ENCODE results near the gene SNAPIN.
"Not testable (repeated sequence)": the region's sequence is repeated elsewhere in the genome, so short reads cannot be mapped to it uniquely, and the experiment has no call there.

The SNAPIN gene

DNA sequence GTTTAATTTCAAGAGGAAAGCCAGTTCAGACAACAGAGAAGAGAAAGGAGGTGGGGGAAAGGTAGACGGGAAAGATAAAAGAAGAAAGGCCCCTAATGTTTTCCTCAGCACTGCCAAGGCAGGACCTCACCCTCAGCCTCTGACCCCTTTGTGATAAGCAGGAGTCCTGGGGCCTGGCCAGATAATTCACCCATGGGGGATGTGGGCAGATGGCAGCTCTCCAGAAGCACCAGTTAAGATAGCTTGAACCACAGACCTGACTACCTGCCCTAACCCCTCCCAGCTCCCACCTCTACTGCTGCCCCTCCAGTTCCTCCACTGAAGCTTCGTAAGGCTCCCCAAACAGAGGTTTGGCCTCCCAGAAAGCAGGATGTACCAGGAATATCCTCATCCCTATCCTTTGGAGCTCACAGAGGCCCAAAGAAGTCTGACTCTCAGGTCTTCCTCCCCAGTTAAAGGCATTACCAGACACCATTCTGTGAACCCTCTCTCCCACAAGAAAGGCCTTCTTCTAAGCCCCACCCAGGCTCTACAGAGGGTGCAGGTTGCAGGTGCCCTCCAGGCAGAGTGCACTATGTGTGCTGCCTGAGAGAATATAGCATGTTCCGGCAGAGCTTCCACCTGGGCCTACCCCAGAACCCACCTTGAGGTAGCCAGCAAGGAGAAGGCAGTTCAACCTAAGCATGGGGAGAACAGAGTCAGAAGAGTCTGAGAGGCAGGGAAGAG, 9.2 kb upstream of the SNAPIN start:
- no peak for FAIRE-seq

DNA sequence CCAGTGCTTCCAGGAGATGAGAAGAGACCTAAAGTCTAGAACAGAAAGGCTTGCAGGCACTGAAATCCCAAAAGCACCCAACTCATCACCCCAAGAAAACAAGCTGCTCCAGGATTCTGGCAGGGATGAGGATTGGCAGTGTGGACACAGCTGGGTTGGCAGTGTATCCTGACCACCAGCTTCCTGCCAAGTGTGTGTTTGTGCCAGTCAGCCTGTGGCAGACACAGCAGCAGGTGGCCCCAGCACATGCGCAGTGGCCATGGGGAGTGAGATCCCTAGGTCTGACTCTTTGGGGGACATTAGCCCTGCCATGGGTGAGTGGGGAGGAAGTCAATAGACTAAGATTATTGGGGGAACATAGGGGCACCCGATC, 8.7 kb upstream of the SNAPIN start:
- FAIRE-seq = no peak

DNA sequence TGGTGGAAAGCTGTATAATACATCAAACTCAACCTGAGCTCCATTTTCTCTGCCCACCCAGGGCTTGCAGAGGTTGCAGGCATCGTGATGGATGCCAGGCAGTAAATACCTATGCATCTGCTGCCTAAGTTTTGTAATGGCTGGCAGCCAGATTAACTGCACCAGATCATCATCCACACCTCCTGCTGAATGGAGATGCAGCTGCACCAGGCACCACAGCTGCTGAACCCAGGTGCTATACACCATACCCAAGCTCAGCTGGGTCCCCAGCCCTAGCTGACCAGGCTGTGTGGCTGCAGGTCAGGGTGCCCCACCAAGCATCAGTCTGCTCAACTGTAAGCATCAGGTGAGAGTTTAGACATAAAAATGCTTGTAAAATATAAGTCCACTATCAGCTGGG, 6.7 kb upstream of the SNAPIN start:
- FAIRE-seq = no peak

DNA sequence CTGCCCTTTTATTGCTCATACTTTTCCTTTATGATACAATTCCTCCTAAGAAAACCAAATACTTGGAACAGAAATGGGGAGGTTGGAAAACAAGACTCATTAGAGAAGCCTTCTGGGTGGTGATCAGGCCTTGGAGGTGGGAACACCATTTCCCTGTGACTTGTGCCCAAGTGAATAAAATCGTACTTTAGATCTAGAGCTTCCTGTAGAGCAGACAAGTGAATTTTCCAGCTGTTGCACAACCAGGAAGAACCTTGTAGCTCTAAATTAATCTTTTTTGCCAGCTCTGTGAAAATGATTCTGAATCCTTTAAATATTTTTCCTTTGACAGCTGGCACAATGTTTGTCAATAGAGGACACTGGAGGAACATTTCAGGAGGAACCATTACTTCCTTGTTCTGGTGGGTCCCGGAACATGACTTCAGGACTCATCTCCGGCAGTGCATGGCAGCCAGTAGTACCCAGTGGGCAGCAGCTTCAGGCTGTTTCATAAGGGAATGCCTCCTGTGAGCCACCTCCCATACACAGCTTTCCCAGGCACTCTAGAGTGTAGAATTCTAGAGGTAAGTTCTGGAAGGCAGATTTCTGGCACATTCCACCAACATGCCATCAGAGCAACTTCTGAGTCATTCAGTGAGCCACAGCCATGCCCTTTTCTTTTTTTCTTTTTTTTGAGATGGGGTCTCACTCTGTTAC, 5.5 kb upstream of the SNAPIN start:
- no peak for FAIRE-seq

DNA sequence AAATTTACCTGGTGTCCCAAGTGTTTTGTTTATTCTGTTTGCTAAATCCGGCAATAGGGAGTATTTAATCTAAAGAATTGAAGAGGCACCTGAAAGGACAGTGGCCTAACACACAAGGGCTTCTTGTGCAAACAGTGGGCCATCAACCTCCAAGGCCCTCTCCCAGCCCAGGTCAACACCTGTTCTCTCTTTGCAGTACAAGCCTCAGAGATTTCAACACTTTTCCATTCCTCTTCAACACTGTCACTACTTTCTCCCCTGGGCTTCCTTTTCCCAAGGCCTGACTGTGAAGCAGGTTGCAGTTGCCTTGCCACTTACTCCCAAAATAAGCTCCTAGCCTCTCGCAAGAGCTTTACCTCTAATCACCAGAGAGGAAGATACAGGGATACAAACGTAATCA, 3.2 kb upstream of the SNAPIN start:
- no peak for FAIRE-seq

DNA sequence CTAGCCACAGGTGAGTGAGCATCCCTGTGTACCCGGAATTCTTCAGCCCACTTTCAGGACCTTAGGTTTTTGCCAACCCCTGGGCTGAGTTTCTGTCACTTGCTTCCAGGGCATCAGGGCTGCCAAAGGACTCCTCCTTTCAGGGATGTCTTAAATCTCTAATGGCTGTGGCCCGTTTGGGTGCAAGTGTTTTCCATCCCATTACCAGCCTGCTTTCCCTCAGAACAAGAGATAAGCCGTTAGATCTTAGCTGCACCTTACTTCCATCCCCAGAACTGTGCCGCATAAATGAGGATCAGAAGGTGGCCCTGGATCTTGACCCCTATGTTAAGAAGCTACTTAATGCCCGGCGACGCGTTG, 652 bp downstream of the SNAPIN start:
- no peak for FAIRE-seq

DNA sequence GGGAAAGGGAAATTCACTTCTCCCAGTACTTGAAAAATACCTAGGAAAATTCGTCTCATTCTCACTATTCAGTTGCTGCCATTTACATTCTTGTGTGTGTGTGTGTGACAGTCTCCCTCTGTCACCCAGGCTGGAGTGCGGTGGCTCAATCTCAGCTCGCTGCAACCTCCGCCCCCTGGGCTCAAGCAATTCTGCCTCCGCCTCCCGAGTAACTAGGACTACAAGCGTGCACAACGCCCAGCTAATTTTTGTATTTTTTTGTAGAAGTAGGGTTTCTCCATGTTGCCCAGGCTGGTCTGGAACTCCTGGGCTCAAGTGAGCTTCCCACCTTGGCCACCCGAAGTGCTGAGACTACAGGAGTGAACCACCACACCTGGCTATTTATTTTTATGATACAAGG, 1.2 kb downstream of the SNAPIN start:
- FAIRE-seq = no peak

DNA sequence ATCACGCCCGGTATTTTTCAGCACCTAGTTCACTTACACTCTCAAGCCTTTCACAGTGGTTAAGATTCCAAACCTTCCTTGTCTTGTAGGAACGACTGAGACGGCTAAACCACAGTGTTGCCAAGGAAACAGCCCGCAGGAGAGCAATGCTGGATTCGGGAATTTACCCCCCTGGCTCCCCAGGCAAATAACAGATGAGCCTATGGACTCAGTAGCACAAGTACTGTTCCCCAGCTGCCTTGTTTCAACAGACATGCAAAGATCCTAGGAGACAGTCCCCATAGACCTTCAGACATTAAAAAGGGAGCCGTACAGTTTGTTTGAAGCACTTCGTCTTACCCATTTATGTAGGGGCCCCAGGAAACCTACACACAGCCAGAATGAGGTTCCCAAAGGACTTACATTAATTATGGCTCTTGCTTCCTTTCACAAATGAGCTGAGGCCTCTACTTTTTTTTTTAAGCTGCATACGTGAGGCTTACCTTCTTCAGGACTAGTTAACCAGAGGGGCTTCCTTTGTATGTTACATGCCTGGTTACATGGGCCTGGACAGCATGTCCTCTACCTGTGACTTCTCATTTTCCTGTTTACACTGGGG, 2.7 kb downstream of the SNAPIN start:
- FAIRE-seq = no peak

DNA sequence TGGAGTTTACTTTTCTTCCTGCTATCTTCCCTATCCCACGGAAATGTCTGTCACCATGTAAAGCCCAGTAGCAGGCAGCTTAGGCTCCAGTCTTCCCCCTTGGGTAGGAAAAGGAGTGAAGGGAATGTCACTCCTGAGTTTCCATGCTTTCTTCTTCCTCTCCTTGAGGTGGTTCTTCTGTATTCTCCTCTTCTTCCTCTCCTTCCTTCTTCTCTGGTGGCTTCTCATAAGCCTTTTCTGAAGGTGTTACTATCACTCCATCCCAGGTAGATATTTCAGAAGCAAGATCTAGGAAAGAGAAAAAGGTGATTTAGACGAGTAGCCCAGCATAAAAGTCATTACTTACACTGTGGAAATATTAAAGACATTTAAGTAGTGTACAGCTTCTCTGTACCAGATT, 3.8 kb downstream of the SNAPIN start:
- FAIRE-seq = no peak

DNA sequence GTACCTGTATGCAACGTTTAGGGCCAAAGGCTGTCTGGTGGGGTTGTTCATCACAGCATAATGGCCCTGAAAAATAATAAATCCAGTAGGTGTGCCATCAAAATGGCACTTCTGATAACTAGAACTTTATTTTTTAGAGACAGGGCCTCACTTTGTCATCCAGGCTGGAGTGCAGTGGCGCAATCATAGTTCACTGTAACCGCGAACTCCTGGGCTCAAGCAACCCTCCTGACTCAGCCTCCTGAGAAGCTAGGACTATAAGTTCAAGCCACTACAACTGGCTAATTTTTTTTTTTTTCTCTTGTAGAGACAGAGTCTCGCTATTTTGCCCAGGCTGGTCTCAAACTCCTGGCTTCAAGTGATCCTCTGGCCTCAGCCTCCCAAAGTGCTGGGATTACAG, 4.7 kb downstream of the SNAPIN start:
- FAIRE-seq = no peak

DNA sequence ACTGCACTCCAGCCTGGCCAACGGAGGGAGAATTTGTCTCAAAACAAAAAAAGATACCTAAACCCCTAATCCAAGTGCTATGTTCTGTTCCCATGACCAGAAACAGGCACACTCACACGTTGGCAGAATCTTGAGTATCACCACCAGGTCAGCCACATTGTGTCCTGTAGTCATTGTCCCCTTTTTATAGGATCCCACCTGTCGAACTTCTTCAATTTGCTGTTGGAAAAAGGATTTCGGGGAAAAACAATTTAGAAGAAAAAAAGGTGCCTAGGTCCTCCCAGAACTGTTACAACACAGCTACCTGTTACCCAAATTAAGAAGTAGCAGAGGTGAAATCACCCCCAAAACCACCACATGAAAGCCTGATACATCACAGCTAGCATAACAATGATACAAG, 8.9 kb downstream of the SNAPIN start:
- FAIRE-seq = no peak

DNA sequence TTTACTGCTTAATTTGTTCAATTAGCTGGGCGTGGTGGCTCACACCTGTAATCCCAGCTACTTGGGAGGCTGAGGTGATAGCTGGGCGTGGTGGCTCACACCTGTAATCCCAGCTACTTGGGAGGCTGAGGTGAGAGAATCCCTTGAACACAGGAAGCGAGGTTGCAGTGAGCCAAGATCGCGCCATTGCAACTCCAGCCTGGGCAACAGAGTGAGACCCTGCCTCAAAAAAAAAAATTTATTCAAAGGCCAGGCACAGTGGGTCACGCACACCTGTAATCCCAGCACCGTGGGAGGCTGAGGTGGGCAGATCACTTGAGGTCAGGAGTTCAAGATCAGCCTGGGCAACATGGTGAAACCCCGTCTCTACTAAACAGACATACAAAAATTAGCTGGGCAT, 10.2 kb downstream of the SNAPIN start:
- not testable (repeated sequence) for FAIRE-seq

DNA sequence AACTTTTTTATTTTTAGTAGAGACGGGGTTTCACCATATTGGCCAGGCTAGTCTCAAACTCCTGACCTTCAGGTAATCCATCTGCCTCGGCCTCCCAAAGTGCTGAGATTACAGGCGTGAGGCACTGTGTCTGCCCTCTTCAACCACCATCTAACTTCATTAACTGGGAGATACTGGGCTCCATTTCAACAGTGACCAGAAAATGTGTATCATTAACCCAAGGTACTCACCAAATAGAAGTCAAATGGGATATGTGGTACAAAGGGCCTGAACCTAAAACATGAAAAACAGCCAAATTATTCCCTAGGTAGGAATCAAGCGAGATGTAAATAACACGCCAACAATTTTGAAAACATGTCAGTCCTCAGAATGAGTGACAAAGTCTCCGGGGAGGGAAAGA, 11.1 kb downstream of the SNAPIN start:
- FAIRE-seq = no peak

DNA sequence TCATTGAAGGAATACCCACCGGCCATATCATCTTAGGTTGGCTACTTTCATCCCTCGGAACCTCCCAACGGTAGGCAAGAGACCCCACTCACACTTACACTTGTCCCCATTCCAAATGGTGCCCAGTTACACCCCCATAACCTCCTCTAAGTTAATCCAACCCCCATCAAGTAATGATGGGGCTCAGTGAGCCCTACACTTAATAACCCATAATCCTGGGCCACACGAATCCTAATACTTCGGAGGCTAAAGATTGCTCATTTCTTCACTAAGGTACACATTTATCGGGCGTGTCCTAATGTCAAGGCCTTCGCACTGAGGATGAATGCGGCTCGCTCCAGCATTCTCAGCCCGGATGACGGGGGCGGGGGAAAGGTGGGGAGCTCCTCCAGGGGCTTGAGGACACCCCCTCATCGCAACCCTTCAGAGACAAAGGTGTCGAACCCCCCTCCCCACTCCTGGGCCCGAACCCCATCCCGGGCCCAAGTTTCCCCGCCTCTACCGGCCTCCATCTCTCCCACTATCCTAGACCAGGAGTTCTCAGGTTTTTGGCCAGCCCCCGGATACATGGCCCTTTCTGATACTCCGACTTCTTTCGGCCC, 11.9 kb downstream of the SNAPIN start:
- FAIRE-seq = no peak

DNA sequence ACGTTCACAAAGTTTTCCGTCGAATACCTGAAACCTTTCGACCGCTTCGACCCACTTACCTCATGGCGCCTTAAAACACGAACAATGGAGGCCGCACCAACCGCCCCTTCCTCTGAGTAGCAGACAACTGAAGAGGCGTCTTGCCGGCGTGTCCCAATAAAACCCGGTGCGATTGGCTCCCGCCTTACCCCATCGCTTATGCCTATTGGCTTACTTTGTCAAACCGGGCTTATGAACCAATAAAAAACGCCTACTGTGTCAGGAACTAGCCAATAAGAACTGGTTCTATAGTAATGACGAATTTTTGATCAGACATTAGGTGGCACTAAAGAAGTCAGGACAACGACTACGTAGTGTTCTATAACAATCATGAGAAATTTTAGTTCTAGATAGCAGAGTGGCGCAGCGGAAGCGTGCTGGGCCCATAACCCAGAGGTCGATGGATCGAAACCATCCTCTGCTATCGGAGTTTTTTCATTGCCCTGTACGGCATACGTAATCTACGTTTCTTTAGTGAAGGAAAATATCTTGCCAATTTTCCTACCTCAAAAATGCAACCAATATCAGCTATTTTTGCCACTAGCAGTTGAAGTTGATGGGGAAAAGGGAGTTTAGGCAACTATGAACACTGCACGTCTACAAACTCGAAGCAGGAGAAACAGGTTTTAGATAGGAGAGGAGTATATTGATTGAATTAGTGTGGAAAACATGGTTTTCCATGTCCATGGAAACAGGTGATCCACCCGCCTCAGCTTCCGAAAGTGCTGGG, 12.5 kb downstream of the SNAPIN start, which contains the start of gene ILF2:
ILF2 (minus strand) TSS at position 135 of the 769 bp plus-strand sequence; CDS start at position 64, 71 bp downstream.
- peak; percentile 100 for FAIRE-seq

DNA sequence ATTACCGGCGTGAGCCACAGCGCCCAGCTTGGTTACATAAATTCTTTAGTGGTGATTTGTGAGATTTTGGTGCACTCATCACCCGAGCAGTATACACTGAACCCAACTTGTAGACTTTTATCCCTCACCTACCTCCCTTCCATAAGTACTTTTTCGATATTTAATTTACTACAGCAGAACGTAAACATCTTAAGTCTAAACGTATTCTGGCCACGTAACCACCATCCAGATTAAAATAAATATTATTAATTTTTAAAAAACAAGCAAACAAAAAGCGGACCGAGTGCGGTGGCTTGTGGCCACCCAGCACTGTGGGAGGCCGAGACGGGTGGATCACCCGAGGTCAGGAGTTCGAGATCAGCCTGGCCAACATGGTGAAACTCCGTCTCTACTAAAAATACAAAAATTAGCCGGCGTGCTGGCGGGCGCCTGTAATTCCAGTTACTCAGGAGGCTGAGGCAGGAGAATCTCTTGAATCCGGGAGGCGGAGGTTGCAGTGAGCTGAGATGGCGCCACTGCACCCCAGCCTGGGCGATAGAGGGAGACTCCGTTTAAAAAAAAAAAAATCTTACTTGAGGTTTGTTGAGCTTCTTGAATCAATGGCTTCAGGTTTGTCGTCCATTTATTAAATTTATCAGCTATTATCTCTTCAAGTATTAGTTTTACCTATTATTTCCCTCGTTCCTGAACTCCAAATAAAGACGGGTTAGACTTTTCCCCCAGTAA, 13.3 kb downstream of the SNAPIN start:
- peak; percentile 27 for FAIRE-seq

DNA sequence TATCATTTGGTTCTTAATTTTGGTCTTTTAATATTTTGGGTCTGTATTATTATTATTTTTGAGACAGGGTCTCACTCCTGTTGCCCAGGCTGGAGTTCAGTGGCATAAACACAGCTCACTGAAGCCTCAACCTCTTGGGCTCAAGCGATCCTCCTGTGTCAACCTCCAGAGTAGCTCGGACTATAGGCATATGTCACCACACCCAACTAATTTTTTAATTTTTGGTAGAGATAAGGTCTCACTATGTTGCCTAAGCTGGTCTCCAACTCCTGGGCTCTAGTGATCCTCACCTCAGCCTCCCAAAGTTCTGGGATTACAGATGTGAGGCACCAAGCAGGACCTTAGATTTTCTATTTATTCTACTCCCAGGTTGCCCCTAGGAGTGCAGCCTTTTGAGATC, 15.0 kb downstream of the SNAPIN start:
- no peak for FAIRE-seq

DNA sequence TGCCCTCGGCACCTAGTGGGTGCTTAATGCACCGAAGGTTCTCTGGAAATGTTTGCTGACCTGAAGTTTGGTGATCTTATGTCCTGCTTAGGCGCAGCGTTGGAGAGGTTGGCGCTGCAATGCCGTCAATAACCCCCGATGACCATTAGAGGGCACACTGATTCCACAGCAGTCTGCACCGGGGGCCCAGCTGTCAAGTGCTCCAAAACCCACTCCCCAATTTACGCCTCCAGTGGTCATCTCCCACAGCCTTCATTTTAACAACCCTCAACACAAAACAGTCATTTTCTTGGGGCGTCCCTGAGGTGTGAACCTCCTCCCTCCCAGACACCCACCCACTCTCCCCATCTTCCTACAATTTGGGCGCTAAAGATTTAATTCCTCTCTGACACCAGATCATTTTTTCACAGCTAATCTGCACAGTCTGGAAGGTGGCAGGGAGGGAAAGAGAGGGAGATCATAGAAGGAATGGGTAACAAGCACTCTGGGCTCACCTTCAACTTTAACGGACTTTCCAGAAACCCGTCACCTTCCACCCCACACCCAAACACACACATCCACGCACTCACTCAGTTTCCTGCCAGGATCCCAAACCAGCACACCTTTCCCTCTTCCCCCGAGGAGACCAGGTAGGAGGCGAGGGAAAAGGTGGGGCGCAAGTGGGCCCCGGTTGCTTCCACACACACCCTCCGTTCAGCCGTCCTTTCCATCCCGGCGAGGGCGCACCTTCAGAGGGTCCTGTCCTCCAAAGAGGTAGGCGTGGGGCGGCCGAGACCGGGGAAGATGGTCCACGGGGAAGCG, 19.4 kb downstream of the SNAPIN start:
- FAIRE-seq = no peak

DNA sequence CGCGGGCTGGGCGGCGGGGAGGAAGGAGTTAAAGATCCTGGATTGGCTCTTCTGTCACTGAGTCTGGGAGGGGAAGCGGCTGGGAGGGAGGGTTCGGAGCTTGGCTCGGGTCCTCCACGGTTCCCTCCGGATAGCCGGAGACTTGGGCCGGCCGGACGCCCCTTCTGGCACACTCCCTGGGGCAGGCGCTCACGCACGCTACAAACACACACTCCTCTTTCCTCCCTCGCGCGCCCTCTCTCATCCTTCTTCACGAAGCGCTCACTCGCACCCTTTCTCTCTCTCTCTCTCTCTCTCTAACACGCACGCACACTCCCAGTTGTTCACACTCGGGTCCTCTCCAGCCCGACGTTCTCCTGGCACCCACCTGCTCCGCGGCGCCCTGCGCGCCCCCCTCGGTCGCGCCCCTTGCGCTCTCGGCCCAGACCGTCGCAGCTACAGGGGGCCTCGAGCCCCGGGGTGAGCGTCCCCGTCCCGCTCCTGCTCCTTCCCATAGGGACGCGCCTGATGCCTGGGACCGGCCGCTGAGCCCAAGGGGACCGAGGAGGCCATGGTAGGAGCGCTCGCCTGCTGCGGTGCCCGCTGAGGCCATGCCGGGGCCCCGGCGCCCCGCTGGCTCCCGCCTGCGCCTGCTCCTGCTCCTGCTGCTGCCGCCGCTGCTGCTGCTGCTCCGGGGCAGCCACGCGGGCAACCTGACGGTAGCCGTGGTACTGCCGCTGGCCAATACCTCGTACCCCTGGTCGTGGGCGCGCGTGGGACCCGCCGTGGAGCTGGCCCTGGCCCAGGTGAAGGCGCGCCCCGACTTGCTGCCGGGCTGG, 20.2 kb downstream of the SNAPIN start, which contains the start of gene NPR1:
NPR1 (plus strand) TSS at position 170 of the 818 bp plus-strand sequence; CDS start at position 591, 421 bp downstream.
- FAIRE-seq = no peak

DNA sequence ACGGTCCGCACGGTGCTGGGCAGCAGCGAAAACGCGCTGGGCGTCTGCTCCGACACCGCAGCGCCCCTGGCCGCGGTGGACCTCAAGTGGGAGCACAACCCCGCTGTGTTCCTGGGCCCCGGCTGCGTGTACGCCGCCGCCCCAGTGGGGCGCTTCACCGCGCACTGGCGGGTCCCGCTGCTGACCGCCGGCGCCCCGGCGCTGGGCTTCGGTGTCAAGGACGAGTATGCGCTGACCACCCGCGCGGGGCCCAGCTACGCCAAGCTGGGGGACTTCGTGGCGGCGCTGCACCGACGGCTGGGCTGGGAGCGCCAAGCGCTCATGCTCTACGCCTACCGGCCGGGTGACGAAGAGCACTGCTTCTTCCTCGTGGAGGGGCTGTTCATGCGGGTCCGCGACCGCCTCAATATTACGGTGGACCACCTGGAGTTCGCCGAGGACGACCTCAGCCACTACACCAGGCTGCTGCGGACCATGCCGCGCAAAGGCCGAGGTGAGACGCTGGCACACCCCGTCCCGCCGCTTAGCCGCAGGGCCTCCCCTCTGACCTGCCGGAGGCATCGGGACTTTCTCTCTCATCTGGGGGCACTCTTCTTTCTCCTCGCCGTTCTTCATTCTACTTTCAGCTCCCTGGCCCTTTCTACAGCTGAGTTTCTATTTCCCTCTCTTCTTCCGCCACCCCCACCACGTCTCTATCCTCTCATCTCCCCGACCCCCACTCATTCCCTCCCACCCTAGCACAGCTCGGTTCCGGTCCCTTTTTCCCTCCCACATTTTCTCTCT, 21.0 kb downstream of the SNAPIN start:
- no peak for FAIRE-seq
